ENCODE results near the gene NXF2B. TPM values are rescaled to one million over a fixed set of nuclear protein-coding genes. Genes with fewer than 3 reads are reported as not detected.

NXF2B gene
- total RNA-seq, 6 donors from 2014 or later, result 0.39 TPM; not detected in 5

GRCh38 chrX:102339312-102340298 is 100.2 kb downstream of the NXF2B start:
- no peak overlapping the region for H3K4me3 ChIP-seq
- peak in 1 of 2 donors; percentile 23 for ATAC-seq (ENCODE audit: low FRiP score in 2 of 2)
- H3K9me3 ChIP-seq, result no peaks in the 10 kb centered on the region
- H3K36me3 ChIP-seq, result no peaks in the 10 kb centered on the region
- H3K27me3 ChIP-seq, result no peaks in the 10 kb centered on the region
- peak; percentile 19 to 29 for DNase-seq
- H3K27ac ChIP-seq, result peak overlapping the region in 1 of 4 donors; percentile 2
- TF ChIP-seq CTCF (IDR thresholded peaks at IDR 0.05) (no peak), POLR2AphosphoS5 (IDR thresholded peaks at IDR 0.05) (no peak), POLR2A (IDR thresholded peaks at IDR 0.05) (no peak)
- 69 to 98% methylated on average over 6 to 19 of the region's 19 CpGs for WGBS, 2 donors
- no peaks in the 10 kb centered on the region for H3K4me1 ChIP-seq

GRCh38 chrX:102338162-102338561 is 101.6 kb downstream of the NXF2B start:
- ATAC-seq (ENCODE audit: low FRiP score in 2 of 2) (no peak), DNase-seq (peak in 1 of 2 donors; percentile 16)
- H3K4me3 ChIP-seq, result no peak overlapping the region
- peak overlapping the region in 1 of 4 donors; percentile 19 for H3K27ac ChIP-seq
- TF ChIP-seq POLR2AphosphoS5 (IDR thresholded peaks at IDR 0.05) (no peak), EP300 (IDR thresholded peaks at IDR 0.05) (no peak), CTCF (IDR thresholded peaks at IDR 0.05) (no peak), POLR2A (IDR thresholded peaks at IDR 0.05) (no peak)
- 20 to 72% methylated on average over 1 to 4 of the region's 4 CpGs for WGBS, 2 donors
- no peaks in the 10 kb centered on the region for H3K27me3 ChIP-seq
- no peaks in the 10 kb centered on the region for H3K36me3 ChIP-seq
- H3K4me1 ChIP-seq, result no peaks in the 10 kb centered on the region
- H3K9me3 ChIP-seq, result no peaks in the 10 kb centered on the region

Other genes with a start within 250 kb of the NXF2B start
- not detected for gene TCP11X1, start 224.7 kb downstream of the NXF2B start, total RNA-seq
- gene NXF2, start 192.8 kb downstream of the NXF2B start, total RNA-seq, result not detected
- 1 to 10 TPM in 2 of 6 donors, under 1 TPM in 2, not detected in 2; 0.30 to 2.1 (median 1.0) TPM for gene TCP11X2, start 31.8 kb upstream of the NXF2B start, total RNA-seq
- 1 to 10 TPM in 2 of 6 donors, under 1 TPM in 1, not detected in 3; 0.66 to 5.6 (median 3.0) TPM for gene TMSB15A, start 76.7 kb upstream of the NXF2B start, total RNA-seq
- gene ARMCX5, start 159.5 kb upstream of the NXF2B start, total RNA-seq, result 10 to 100 TPM in 5 of 6 donors, 1 to 10 TPM in 1; 5.1 to 16.8 (median 12.3) TPM
- 1 to 10 TPM; 2.7 to 8.4 (median 4.2) TPM for gene GPRASP1, start 211.5 kb upstream of the NXF2B start, total RNA-seq

Data from upper lobe of left lung (tissue), 6 donors.